ENCODE measurements around the gene PTPRC.

- TF ChIP-seq SUZ12 (IDR thresholded peaks at IDR 0.05) (no peak), LEF1 (IDR thresholded peaks at IDR 0.05; ENCODE audit: borderline replicate concordance) (no peak), ARNT (IDR thresholded peaks at IDR 0.05) (no peak), L3MBTL2 (conservative IDR thresholded peaks at IDR 0.05) (no peak), SP1 (IDR thresholded peaks at IDR 0.05) (no peak), ZNF384 (IDR thresholded peaks at IDR 0.05) (no peak), FOXM1 (IDR thresholded peaks at IDR 0.05; ENCODE audit: borderline replicate concordance) (no peak), TARDBP (IDR thresholded peaks at IDR 0.05) (no peak), NFRKB (IDR thresholded peaks at IDR 0.05) (no peak), CTBP1 (IDR thresholded peaks at IDR 0.05; ENCODE audit: borderline replicate concordance) (no peak), ELF4 (IDR thresholded peaks at IDR 0.05) (no peak)
- TF ChIP-seq, protein P1, sequence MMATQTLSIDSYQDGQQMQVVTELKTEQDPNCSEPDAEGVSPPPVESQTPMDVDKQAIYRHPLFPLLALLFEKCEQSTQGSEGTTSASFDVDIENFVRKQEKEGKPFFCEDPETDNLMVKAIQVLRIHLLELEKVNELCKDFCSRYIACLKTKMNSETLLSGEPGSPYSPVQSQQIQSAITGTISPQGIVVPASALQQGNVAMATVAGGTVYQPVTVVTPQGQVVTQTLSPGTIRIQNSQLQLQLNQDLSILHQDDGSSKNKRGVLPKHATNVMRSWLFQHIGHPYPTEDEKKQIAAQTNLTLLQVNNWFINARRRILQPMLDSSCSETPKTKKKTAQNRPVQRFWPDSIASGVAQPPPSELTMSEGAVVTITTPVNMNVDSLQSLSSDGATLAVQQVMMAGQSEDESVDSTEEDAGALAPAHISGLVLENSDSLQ (IDR thresholded peaks at IDR 0.05) = no peak
These were observed 92.1 kb downstream of the PTPRC start for GRCh38 chr1:198730952-198731351.

Measured in HEK293T (cell line).